IPS-NIHi7 (cell line): ENCODE measurements around the gene SAPCD1.

Experiments
- DNase-seq: peaks from one replicate; pipeline ENCODE4 v3.0.0; 2012; ENCODE audit warnings: mixed read lengths; ENCODE audit errors: extremely low spot score

The SAPCD1 gene

DNA sequence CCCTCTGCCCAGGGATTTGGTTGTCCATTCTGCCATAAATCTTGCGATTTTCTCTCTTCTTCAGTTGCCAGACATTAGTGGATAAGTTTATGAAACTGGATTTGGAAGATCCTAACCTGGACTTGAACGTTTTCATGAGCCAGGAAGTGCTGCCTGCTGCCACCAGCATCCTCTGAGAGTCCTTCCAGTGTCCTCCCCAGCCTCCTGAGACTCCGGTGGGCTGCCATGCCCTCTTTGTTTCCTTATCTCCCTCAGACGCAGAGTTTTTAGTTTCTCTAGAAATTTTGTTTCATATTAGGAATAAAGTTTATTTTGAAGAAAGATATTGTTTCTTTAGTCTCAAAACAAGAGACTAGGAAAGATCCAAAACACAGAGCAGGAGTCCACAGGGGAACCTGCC lies at the start of gene SAPCD1:
TSS of gene SAPCD1 (plus strand) at position 301 of the 400 bp plus-strand sequence. CDS start 399 bp downstream, outside the sequence.
- no peak for DNase-seq

DNA sequence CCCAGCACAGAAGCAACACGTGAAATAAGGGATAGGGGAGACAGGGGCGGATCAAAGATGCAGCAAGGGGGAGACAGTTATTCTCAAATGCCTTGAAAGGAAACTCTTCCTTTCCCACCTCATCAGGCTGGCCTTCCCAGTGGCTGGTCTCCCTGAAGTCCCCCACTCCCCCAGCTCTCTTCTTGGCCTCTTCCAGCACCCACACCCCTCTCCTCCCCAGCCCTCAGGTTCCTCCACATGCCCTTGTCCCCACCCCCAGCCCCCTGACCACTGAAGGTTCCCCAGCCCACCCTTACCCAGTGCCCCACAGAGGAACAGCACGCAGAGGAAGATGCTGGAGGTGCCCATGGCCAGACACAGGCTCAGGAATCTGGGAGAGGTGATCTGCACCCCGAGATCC lies 49.0 kb upstream of the SAPCD1 start:
- no peak for DNase-seq

DNA sequence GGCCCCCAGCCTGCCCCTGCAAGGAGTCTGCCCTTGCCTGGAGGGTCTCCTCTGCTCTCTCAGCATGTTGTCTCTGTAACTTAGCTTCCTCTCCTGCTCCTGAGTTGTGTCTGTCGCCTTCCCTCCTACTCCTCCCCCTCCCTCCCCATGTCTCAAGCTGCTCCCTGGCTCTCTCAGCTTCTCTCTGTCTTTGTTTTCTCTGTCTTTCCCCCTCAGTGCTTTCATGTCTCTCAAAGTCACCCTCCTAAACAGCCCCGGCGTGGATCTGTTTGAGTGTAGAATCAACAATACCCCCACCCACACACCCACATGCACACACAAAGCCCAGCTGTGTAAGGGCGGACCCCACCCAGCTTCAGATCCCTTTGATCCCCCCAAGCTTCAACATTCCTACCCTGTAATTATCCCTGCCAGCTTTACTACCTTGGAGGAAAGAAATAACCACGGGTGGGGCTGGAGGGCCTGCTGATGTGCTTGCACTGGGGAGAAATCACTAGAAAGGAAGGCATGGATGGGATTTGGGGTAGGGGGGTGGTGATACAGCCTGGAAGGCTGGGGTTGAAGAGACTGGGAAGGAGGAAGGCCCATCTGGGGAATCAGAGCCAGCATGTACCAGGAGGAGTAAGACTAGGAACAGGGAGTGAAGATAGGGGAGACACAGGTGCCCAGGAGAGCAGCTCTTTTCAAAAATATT lies 48.3 kb upstream of the SAPCD1 start:
- peak; percentile 69 for DNase-seq

DNA sequence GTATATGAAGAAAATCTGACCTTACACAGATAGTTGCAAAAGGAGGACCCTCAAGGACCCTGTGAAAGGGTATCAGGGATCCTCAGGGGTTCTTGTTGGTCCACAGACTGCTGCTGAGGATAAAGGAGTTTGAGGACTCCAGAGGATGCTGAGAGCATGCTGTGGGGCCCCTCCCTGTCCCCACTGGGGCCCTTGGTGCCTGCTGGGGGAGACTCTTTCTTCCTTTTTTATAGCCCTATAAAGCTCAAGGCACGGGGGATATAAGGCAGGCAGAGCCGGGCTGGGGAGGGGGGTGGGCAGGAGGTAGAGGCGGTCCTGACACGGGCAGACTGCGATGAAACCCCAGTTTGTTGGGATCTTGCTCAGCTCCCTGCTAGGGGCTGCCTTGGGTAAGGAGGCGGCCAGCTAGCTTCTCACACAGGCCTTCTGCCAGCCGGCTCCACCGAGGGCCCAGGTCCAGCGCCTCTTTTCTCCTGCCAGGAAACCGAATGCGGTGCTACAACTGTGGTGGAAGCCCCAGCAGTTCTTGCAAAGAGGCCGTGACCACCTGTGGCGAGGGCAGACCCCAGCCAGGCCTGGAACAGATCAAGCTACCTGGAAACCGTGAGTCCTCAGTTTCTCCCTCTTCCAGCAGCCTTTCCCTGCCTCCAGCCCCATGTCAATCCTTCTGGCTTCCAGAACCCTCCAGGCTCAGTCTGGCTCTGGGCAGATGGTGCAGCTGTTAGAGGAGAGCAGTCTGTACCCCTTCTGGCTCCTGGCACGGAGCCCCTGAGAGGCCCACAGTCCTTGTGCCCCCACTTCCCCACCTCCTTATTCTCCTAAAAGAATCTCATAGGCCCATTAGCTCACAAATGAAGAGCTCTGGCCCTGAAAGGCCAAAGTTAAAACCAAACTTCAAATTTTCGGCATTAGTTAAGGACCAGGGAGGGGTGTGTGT lies 47.2 kb upstream of the SAPCD1 start, which contains the start of gene LY6G6D:
TSS of gene LY6G6D (plus strand) at position 327 of the 937 bp plus-strand sequence. CDS start at position 335, 8 bp downstream.
- no peak for DNase-seq

DNA sequence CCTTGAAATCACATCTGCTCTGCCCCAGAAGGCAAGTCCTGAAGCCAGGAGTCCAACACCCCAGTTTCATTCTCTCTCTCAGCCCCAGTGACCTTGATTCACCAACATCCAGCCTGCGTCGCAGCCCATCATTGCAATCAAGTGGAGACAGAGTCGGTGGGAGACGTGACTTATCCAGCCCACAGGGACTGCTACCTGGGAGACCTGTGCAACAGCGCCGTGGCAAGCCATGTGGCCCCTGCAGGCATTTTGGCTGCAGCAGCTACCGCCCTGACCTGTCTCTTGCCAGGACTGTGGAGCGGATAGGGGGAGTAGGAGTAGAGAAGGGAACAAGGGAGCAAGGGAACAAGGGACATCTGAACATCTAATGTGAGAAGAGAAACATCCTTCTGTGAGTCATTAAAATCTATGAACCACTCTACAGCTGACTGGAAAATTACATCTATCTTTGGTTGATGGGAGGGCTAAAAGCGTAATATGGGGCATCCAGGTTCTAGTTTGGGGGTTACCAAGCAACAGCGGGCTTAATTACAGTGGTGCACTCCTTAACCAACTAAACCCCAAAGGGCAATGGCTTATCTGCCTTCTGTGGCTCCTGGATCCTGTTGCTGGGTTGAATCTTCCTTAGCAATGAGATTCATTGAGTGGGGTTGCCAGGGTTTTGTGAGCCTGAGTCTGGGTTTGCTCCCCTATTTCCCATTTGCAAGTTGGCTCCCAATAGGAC lies 44.8 kb upstream of the SAPCD1 start:
- DNase-seq: peak; percentile 71

DNA sequence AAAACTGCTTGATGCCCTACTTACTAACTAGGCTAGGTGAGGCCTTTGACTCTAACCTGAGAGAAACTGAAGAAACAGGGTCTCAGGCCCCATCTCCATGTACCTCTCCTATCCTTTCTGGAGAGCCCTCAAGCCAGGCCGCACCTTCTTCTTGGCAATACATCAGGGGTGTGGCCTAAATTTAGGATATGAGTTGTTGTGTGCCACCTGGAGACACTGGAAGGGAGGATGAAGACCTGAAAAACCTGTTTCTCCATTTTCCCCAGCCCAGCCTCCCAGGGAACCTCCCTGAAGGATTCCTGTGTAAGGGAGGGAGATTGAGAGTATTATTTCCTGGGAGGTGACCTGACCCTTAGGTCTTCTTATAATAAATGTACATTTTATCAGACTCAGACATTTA lies 44.2 kb upstream of the SAPCD1 start:
- peak; percentile 46 for DNase-seq

DNA sequence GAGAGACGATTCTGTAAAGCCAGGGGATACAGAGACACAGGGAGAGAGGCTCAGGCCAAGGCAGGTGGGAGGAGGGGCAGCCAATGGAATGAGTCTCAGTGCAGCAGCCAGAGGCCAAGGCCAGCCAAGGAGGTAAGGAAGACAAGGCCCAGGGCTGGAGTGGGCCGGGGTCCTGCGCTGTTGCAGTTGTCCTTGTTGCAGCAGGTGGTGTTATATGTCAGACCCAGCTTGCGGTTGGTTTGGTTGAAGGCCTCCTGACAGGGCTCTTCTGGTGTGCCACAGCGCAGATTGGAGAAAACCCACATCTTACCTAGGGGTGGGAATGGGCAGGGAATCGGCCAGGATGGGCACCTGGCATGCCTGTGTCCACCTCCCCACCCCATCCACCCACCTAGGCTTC lies 43.5 kb upstream of the SAPCD1 start:
- no peak for DNase-seq

DNA sequence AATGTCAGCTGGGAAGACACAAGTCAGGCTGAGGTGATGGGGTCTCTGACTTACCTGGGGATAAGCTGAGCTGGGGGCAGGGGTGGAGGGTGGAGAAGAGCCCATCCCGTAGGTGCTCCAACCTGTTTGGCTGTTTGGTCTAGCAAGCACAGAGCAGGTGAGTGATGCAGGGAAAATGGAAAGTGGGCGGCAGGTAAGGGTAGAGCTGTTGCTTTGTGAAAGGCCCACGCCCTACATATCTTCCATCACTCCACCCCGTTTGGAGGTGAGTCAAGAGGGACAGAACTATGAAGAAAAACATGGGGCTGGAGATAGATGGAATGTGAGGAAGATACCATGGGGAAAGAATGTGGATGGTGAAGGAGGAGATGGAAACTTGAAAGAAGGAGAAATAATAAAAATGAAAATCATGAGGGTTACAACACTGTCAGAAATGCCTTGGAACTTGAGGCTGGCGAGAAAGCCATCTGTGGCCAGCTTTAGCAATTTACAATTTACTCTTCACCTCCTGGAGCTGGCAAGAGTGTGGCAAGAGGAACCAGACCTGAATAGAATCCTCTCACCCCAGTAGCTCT lies 42.2 kb upstream of the SAPCD1 start:
- no peak for DNase-seq

DNA sequence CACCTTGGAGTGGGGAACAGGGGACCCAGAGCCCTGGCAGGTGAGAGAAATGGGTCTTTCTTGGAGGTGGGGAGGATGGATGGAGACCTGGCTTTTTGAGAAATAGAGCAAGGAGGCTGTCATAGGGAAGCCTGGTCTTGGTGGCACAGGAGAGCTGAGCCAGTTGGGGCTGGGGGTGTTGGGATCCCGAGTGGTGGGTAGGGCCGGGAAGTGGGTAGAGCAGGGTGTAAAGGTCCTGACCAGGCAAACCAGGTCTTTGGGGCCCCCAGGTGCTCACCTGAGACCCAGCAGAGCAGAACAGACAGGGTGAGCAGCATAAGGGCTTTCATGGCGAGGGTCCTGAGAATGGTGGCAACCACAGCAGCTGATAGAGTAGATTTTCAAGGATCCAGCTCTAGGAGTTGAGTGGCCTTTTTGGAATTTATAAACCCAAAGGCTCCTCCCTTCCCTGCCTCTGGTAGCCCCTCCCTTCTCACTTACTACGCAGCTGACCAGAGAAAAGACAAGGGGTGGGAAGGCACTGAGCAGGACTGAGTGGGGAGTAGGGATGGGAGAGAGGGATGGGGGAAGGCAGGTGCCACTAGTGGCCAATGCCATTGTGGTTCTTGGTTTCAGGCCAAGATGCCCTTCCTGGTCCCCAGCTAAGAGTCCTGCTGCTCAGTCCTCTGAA lies 41.0 kb upstream of the SAPCD1 start, which contains the start of gene LY6G6C:
TSS of gene LY6G6C (minus strand) at position 396 of the 670 bp plus-strand sequence. CDS start at position 329, 67 bp downstream.
- no peak for DNase-seq

DNA sequence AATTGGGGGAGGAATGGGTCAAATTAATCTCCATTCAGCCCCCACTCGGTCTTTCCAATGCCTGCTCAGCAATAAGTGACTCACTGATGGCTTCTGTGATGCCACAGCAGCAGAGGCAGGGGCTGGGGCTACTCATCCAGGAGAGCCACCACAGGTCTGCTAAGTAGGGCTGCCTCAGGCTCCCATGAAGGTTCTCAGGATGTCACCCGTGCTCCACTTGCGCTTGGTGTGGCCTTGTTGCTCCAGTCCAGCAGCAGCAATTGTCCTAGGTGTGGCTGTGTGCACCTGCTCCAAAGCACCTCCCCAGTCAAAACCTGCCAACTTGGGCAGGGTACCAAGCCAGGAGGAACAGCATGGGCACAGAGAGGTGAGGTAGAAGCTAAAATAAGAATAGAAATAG lies 40.3 kb upstream of the SAPCD1 start:
- no peak for DNase-seq

DNA sequence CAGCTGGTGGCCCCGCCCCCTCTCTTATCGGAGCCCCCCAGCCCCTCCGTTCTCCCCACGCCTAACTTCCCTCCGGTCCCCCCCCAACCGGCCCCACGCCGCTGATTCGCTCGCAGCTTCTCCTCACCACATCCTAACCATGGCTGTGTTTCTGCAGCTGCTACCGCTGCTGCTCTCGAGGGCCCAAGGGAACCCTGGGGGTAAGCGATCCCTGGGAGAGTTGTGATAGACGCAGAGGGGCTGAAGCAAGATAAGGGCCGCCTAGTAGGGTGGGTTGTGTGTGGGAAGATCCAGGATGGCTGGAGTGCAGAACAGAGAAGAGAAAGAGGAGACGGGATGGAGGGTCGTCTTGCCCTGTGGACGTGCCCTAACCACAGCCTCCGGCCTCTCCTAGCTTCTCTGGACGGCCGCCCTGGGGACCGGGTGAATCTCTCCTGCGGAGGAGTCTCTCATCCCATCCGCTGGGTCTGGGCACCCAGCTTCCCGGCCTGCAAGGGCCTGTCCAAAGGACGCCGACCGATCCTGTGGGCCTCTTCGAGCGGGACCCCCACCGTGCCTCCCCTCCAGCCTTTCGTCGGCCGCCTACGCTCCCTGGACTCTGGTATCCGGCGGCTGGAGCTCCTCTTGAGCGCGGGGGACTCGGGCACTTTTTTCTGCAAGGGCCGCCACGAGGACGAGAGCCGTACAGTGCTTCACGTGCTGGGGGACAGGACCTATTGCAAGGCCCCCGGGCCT lies 39.0 kb upstream of the SAPCD1 start, which contains the start of gene MPIG6B:
TSS of gene MPIG6B (plus strand) at position 129 of the 735 bp plus-strand sequence. CDS start at position 140, 11 bp downstream.
- DNase-seq: no peak

DNA sequence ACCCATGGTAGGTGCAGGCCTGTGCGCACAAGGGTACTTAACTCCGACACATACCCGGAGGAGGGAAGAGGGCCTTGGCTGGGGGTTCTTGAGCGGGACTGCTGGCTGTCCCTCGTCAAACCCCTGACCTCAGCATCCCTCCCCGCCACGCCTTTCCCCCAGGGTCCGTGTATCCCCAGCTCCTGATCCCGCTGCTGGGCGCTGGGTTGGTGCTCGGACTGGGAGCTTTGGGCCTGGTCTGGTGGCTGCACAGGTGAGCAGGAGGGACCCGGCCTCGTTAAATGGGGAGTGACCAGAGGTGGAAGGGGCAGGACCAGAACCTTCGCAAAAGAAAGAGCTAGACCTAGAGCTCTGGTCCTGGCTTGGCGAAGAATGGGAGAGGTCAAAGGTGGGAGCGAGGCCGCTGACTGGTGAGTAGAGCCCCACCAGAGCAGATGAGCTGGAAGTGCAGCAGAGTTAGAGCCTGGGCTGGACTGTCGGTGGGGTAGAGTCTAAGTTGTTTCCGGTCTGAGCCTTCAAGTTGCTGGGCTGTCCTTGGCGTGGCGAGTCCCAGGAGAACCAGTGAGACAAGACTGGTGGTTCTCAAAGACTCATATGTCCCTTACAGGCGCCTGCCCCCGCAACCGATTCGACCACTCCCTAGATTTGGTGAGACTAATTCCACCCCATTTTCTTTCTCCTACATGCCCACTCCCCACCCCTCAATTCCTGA lies 38.3 kb upstream of the SAPCD1 start:
- DNase-seq: no peak

DNA sequence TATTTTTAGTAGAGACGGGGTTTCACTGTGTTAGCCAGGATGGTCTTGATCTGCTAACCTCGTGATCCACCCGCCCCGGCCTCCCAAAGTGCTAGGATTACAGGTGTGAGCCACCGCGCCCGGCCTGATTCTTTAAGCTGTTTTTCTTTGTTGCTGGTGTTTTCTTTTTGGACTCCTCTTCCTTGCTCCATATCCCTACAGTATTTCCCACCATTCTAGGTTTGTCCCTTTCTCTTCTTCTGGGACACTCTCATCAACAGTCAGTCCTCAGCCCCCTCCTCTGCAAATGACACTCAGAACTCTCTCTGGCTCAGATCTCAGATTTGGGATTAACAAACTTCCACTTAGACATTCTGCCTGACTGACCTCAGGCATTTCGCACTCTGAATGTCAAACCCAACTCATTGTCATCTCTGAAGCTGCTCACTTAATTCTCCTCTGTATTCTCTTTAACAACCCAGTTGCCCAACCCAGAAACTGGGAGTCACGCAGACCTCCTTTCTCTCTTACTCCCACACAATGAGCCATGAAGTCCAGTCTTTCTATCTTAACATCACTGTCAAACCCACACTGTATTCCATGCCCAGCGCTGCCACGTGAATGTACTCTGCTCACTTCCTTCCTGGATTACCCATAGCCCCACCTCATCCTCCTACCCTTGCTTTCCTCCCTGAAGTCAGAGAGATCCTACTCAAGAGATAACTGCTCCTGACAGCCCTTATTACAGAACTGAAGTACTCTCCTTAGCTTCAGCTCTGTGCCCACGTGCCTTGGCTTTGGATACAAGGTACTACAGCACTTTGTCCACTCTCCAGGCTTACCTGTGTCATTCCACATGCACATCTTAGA lies 36.7 kb upstream of the SAPCD1 start:
- DNase-seq: no peak

DNA sequence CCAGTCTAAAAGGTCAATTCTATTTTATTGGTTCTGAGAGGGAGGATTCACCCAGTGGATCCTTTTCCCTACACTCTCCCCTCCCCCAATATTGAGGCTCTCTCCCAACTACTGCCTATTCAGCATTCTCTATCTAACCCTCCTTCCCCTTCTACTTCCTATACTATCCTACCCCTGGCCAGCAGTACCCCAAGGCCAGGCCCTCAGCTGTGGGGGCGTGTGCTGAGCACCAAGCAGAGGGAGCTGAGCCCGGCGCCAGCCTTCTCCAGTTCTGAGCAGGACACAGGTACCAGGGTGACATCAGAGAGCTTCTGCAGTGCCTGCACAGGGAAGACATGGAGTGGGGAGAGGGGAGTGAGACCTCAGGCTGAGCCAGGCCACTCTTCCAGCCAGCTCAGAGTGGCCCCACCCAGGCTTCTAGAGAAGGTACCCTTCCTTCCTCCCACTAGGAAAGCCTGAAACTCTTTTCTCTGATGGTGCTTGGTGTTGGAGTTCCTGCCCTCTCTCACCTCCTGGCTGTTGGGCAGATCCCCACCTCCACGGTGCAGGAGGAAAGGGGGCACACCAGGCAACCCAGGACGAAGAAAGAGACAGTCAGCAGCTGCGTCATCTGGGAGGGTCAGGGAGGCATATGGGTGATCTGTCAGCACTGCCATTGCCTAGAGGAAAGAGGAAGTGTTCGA lies 35.3 kb upstream of the SAPCD1 start:
- DNase-seq: no peak

DNA sequence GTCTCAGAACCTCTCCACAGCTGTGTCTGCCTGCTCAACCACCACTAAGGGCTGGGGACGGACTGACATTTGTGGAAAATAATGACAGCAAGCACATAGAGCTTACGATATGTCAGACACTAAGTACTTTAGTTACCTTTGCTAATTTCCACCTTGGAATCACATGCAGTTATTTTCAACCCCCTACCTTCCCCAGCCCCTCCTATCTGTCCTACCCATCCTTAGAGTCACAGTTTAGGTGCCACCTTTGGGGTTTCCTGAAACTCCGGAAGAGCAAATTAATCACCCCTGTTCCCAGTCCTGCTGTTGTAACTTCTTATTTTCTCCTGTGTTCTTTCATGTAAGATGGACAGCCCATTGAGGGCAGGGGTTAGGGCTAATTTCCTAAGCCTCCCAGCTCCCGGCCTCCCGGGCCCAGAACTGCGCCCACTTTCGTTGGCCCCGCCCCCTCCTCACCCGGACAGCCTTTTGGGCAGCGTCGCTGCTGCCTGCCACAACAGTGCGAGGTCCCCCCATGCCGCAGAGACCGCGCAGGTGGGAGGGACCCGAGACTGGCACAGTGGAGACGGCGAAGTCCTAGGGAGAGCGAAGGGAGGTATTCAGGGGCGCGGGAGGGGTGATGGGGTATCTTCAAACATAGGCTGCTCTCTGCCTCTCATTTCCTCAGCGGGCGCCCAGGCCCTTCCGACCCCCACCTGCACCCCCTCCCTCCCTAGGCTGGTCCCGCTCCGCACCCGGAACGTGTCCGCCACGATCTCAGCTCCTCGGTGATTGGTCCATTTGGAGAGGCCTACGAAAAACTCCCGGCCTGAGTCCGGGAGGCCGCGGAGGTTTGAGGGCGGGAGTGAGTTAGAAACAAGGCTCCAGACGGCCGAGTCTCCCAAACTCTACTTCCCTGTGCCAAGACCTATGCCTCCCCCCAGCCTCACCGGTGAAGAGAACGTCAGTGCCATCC lies 34.5 kb upstream of the SAPCD1 start:
- DNase-seq: no peak

DNA sequence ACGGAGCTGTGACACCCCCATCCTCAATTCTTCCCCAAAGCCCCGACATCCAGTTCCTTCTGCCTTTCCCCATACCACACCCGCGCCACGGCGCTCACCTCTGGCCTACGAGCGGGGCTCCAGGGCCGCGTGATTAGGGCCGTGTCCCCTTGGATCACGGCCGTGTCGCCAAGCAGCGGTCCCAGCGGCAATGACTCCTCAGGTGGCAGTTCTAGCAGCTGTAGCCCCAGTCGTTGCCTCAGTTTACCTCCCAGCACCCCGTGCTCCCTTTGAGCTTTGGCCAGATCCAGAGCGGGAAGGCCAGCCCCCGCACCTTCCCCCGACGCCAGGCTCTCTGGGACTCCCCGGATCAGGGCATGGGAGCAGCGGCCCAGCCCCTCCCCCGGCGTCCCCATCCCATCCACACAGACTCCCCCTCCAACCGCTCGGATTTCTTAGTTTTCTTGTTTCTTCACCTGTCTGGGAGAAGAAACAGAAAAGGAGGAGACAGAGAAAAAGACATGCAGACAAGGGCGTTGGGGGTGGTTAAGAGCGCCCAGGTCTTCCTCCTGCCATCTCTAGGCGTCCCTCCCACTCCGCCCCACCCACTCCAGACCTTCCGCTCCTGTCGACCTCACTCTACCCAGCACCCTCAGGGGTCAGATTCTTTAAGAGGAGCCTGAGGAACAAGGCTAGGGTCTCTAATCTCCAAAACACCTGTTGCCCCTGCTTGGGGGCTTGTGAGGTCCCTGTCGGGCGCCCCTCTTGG lies 33.5 kb upstream of the SAPCD1 start, which contains the start of gene DDAH2:
TSS of gene DDAH2 (minus strand) at position 533 of the 748 bp plus-strand sequence. CDS start at position 395, 138 bp downstream.
- DNase-seq: no peak
